Panc1 (cell line): ENCODE data around the gene S100A10. TPM values are rescaled to one million over a fixed set of nuclear protein-coding genes. Genes with fewer than 3 reads are reported as not detected.
A peak's percentile ranks its signal among the peaks of the same experiment; 100 is the strongest.

Experiments used
- ATAC-seq: fragments of 200-7000 bp; cut with Tn5 transposase; 2 replicates; pipeline ENCODE4 v1.9.1; 2020; ENCODE audit warnings: mild to moderate bottlenecking, moderate library complexity
- Bru-seq: library from RNA; stranded (reverse); fragments of 400-500 nt; gene quantifications from one replicate; lab custom pipeline; 2021; lab: Mats Ljungman, UMichigan
- BruChase-seq, 2 experiments: library from RNA; stranded (reverse); fragments of 400-500 nt; gene quantifications; one replicate each; lab custom pipeline; 2021; lab: Mats Ljungman, UMichigan
- BruUV-seq: library from RNA; stranded (reverse); fragments of 400-500 nt; replicated peaks from 2 replicates; lab custom pipeline; 2021; lab: Mats Ljungman, UMichigan
- CTCF ChIA-PET: fragments of 300-600 bp; sonication (Branson Sonifier 250); formaldehyde crosslinking; loops from one replicate; lab custom pipeline; 2022; ENCODE audit warnings: antibody characterized with exemption; lab: Charles Lee
- POLR2A ChIA-PET: fragments of 300-600 bp; sonication (Branson Sonifier 250); formaldehyde crosslinking; loops from one replicate; lab custom pipeline; 2022; ENCODE audit warnings: antibody characterized with exemption; lab: Charles Lee
- DNase-seq: peaks from one replicate; pipeline ENCODE4 v3.0.0-alpha.2; 2010; ENCODE audit warnings: low read depth, low spot score
- H3K27ac ChIP-seq: 2 replicates; pipeline ENCODE4 v1.5.1; 2011; ENCODE audit warnings: mild to moderate bottlenecking, low read length, inconsistent platforms
- H3K27me3 ChIP-seq: fragments of 200-500 bp; sonication (Bioruptor generic); 2 replicates; pipeline ENCODE4 v1.6.0; 2014; ENCODE audit warnings: low read length, inconsistent platforms; ENCODE audit not compliant: control insufficient read depth, insufficient read depth
- H3K36me3 ChIP-seq: fragments of 200-500 bp; sonication (Bioruptor generic); 2 replicates; pipeline ENCODE4 v1.5.1; 2014; ENCODE audit warnings: inconsistent platforms, mild to moderate bottlenecking, low read length, moderate library complexity; ENCODE audit not compliant: control insufficient read depth, insufficient read depth
- H3K4me1 ChIP-seq: 2 replicates; pipeline ENCODE4 v1.5.1; 2011; ENCODE audit warnings: inconsistent platforms, mild to moderate bottlenecking, low read length, moderate library complexity; ENCODE audit not compliant: control insufficient read depth, insufficient read depth
- H3K4me3 ChIP-seq, 2 experiments: 2 replicates each; pipeline ENCODE4 v1.5.1; 2011 to 2012; ENCODE audit warnings: low read depth in 2 of 2, low read length in 2 of 2, mild to moderate bottlenecking in 2 of 2, inconsistent platforms in 1 of 2, moderate library complexity in 1 of 2
- H3K9me3 ChIP-seq: fragments of 200-500 bp; sonication (Bioruptor generic); 2 replicates; pipeline ENCODE4 v1.5.1; 2014; ENCODE audit warnings: low read depth, mild to moderate bottlenecking, inconsistent platforms, low read length, moderate library complexity; ENCODE audit not compliant: control insufficient read depth, insufficient read depth
- CTCF ChIP-seq: fragments of 450-650 bp; IDR thresholded peaks from 2 replicates; pipeline ENCODE4 v1.5.1; 2017; ENCODE audit warnings: mild to moderate bottlenecking
- POLR2AphosphoS5 ChIP-seq: IDR thresholded peaks from 2 replicates; pipeline ENCODE4 v1.6.1; 2012; ENCODE audit warnings: mild to moderate bottlenecking, low read depth, low read length, moderate library complexity
- REST ChIP-seq, 2 experiments: IDR thresholded peaks; 2 replicates each; pipeline ENCODE4 v1.6.1; 2011 to 2012; ENCODE audit warnings: low read depth in 2 of 2, control low read depth in 1 of 2, low read length in 1 of 2, mild to moderate bottlenecking in 1 of 2, moderate library complexity in 1 of 2; ENCODE audit not compliant: insufficient read depth in 1 of 2
- SIN3A ChIP-seq: IDR thresholded peaks from 2 replicates; pipeline ENCODE4 v1.6.1; 2012; ENCODE audit warnings: low read depth, mild to moderate bottlenecking, low read length, moderate library complexity, borderline replicate concordance; ENCODE audit not compliant: insufficient read depth
- TCF7L2 ChIP-seq: IDR thresholded peaks from 2 replicates; pipeline ENCODE4 v1.6.1; 2011; ENCODE audit warnings: mild to moderate bottlenecking, low read depth, low read length, inconsistent platforms
- in situ Hi-C: cut with HindIII; loops from 2 replicates; pipeline ENCODE4 v1.10.0; 2016; ENCODE audit warnings: low sequenced_read_pairs, low pct_unique_long_range_greater_than_20kb
- intact Hi-C: fragments of 100-400 bp; cut with micrococcal nuclease; formaldehyde crosslinking; loops from one replicate; pipeline ENCODE4 v1.10.0; 2022; ENCODE audit not compliant: unreplicated experiment
- long read RNA-seq: library from polyadenylated mRNA; unstranded; transcript quantifications from one replicate; pipeline ENCODE4 v2.0.0, GENCODE V29; 2021; ENCODE audit not compliant: unreplicated experiment
- polyA plus RNA-seq: library from polyadenylated mRNA; unstranded; fragments of >200 nt; gene quantifications from one replicate; pipeline ENCODE4 v1.2.1, GENCODE V29; 2012; ENCODE audit warnings: missing spikeins; ENCODE audit not compliant: insufficient read length
- total RNA-seq: library from RNA; stranded (reverse); gene quantifications from one replicate; pipeline ENCODE4 v1.2.1, GENCODE V29; 2021; ENCODE audit not compliant: unreplicated experiment

S100A10 gene, protein sequence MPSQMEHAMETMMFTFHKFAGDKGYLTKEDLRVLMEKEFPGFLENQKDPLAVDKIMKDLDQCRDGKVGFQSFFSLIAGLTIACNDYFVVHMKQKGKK
- total RNA-seq = 1,621 TPM
- polyA plus RNA-seq = 1,294 TPM
- percentile 99 among the genes with signal in this experiment for Bru-seq, nascent RNA
- BruChase-seq, experiment 1, labeled RNA remaining after a 2-hour chase = percentile 95 among the genes with signal in this experiment
- percentile 97 among the genes with signal in this experiment for BruChase-seq, experiment 2, labeled RNA remaining after a 6-hour chase
- long read RNA-seq, transcript S100A10-202 (3 exons, 1,202 nt) = major isoform, 634 of 1,961 reads
- long read RNA-seq, partial matches to known transcripts = 26 of 1,961 reads
- long read RNA-seq, other reads (novel, unspliced or antisense) = 1,298 of 1,961 reads

DNA sequence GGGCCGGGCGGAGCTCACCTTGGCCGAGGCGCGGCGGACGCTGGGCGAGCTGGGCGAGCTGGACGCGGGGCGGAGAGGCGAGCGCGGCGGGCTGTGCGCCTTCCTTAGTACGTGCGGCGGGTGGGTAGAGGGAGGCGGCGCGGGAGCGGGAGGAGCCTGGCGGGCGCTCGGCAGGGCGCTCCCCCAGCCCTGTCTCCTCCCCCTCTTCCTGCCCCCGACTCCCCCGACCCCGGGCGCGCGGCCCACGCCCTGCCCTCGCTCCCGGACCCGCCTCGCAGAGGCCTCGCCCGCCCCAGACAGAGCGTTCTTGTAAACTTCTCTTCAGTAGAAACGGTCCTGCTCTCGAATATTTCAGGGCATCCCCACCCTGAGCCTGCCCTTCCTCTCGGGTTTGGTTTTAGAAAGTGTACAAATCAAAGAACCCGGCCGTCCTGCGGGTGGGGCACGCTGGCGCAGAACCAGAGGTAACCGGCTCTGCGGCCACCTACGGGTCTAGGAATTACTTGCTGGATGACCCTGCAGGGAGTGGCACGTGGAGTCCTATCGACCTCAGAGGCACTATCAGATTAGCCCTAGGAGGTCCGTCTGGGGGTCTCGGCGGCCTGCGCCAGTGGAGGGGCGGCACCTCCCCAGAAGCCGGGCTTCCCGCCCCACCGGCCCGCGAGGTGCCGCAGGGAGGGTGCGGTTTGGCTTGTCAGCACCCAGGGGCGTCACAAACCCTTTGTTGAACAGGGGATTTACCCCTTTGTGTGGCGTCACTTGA lies at the start of gene S100A10:
Gene S100A10 (minus strand): TSS at position 126 of the 763 bp plus-strand sequence. CDS start 7,629 bp downstream, outside the sequence.
- peaks cover 7% of the 10 kb centered on the region; the same call in 1 of the 2 replicates for H3K36me3 ChIP-seq
- DNase-seq (no peak), ATAC-seq (peak; percentile 70)
- H3K27me3 ChIP-seq = no peaks in the 10 kb centered on the region
- BruUV-seq = no TSS peak
- H3K4me3 ChIP-seq = peak within 1 kb of the TSS; percentile 67 to 83
- intact Hi-C loops = no loop called here
- ChIA-PET POLR2A (interaction anchor here (0.6 to 1.7 kb wide), 4 partner anchors 8 to 61 kb away, joined by 5 to 15 read pairs (median 7); no protein-coding TSS in a partner anchor), CTCF (no interaction called here)
- H3K4me1 ChIP-seq = peaks cover 45% of the 10 kb centered on the region
- peak within 1 kb of the TSS; percentile 99 for H3K27ac ChIP-seq
- H3K9me3 ChIP-seq = no peaks in the 10 kb centered on the region
- in situ Hi-C loops = no loop called here
- TF ChIP-seq TCF7L2 (peak; percentile 87), SIN3A (no peak; the same call in 1 of the 2 replicates), POLR2AphosphoS5 (peak; percentile 85), CTCF (no peak), REST (IDR thresholded peaks at IDR 0.05; ENCODE audit: insufficient read depth in 1 of 2, low read depth in 2 of 2, low read length in 1 of 2) (peak in 1 of 2 experiments; percentile 20; a peak in 1 of 4 replicates)

- Histone ChIP-seq H3K4me3 (no peak overlapping the region), H3K4me1 (peaks cover 2% of the 10 kb centered on the region; the same call in 1 of the 2 replicates), H3K27me3 (no peaks in the 10 kb centered on the region), H3K9me3 (peaks cover 9% of the 10 kb centered on the region; the same call in 1 of the 2 replicates), H3K36me3 (no peaks in the 10 kb centered on the region), H3K27ac (no peak overlapping the region)
- in situ Hi-C loops (no loop called here), intact Hi-C loops (no loop called here)
- POLR2A ChIA-PET = no interaction called here
- no peak for TF ChIP-seq CTCF
- no peak for TF ChIP-seq REST (IDR thresholded peaks at IDR 0.05; ENCODE audit: insufficient read depth in 1 of 2, low read depth in 2 of 2, low read length in 1 of 2)
- TF ChIP-seq SIN3A = no peak
- TF ChIP-seq POLR2AphosphoS5 = no peak
- no peak for TF ChIP-seq TCF7L2
- ATAC-seq (no peak), DNase-seq (no peak)
- CTCF ChIA-PET = interaction anchor here (0.5 kb wide), 1 partner anchor 214 kb away, joined by 5 read pairs; no protein-coding TSS in a partner anchor
- BruUV-seq = no TSS peak
These were observed 48.4 kb upstream of the S100A10 start for GRCh38 chr1:152042030-152042429.
